Adrenal gland (tissue), 5 donors: Measurements from ENCODE around the gene INMT.

Experiments used
- CTCF ChIP-seq, 6 experiments: fragments of 450-650 bp in 4 of 6; fragments of 200-600 bp in 2 of 6; sonication (generic) in 1 of 6; IDR thresholded peaks; 1 replicate in 5 of 6; 2 replicates in 1 of 6; pipeline versions ENCODE4 v1.5.1 to v1.8.0; 2016 to 2021; ENCODE audit warnings: antibody characterized with exemption in 6 of 6, mild to moderate bottlenecking in 2 of 6, moderate library complexity in 1 of 6
- POLR2A ChIP-seq, 2 donors: fragments of 450-650 bp; IDR thresholded peaks; one replicate each; pipeline ENCODE4 v1.6.1; 2017; ENCODE audit warnings: antibody characterized with exemption in 2 of 2, mild to moderate bottlenecking in 2 of 2, moderate library complexity in 1 of 2
- donor health status: DM: no; HTN: no; CAD: no.

DNA sequence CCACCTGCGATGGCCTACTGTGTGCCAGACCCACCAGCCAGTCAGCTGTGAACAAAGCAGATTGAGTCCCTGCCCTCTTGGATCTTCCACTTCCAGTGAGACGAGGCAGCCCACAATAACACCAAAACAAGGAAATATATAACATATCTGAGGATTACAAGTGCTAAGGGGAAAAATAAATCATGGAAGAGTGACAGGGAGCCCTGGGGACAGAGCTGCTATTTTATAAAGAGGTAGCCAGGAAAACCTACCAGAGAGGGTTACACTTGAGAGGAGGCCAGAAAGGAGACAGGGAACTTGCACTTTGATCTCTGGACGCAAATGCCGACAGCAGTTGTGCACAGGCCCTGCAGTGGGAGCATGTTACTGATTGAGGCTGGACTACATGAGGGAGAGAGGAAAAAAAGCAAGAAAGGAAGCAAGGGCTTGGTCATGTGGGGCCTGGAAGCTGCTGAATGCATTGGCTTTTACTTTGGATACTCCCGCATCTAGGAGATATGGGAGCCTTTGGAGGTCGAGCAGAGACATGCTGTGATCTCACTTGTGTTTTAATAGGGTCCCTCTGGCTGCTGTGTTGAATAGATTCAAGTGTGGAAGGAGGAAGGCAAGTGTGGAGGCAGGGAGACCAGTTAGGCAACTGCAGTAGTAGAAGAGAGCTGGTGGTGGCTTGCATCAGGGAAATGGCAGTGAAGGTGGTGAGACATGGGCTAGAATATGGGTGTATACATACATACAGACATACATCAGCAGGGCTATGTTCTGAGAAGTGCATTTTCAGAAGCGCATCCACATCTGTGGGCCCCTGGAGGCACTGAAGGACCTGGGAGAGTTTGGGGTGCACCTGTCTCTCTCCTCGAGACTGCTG, 45.5 kb downstream of the INMT start:
- no peak for TF ChIP-seq CTCF (IDR thresholded peaks at IDR 0.05)
- no peak for TF ChIP-seq POLR2A (IDR thresholded peaks at IDR 0.05)
